ENCODE results near the gene GDF2. TPM values are rescaled to one million over a fixed set of nuclear protein-coding genes. Genes with fewer than 3 reads are reported as not detected.

GDF2 gene
- total RNA-seq, 1 experiment from 2014 or later: not detected

GRCh38 chr10:47309408-47310089 lies 12.7 kb upstream of the GDF2 start:
- Histone ChIP-seq H3K27me3 (replicated peaks; ENCODE audit: insufficient read depth, low read depth, low read length, poor library complexity) (no peaks in the 10 kb centered on the region), H3K4me1 (ENCODE audit: insufficient read depth, low read length, poor library complexity, severe bottlenecking) (no peaks in the 10 kb centered on the region), H3K4me3 (ENCODE audit: low read depth, low read length, poor library complexity, severe bottlenecking) (no peak overlapping the region), H3K27ac (ENCODE audit: low read depth, low read length, poor library complexity, severe bottlenecking) (no peak overlapping the region), H3K36me3 (ENCODE audit: insufficient read depth, low read length, poor library complexity, severe bottlenecking) (no peaks in the 10 kb centered on the region), H3K9me3 (ENCODE audit: low read depth, low read length, poor library complexity, severe bottlenecking) (no peaks in the 10 kb centered on the region)
- no peak for DNase-seq (ENCODE audit: low spot score)
- TF ChIP-seq CTCF (conservative IDR thresholded peaks at IDR 0.05; ENCODE audit: low read depth, low read length): peak; percentile 58
- no peak for TF ChIP-seq EZH2 (IDR thresholded peaks at IDR 0.05; ENCODE audit: borderline replicate concordance, low read depth, low read length, poor library complexity, severe bottlenecking)
- no TSS peak for BruUV-seq (replicated peaks)
- POLR2A ChIA-PET (ENCODE audit: low non-redundant PET): no interaction called here
- intact Hi-C loops (cut with micrococcal nuclease; ENCODE audit: unreplicated experiment): loop anchor here (10.0 kb wide), 1 partner anchor 65 kb away; no protein-coding TSS in a partner anchor
- CTCF ChIA-PET: no interaction called here

GRCh38 chr10:47310090-47310505 lies 12.2 kb upstream of the GDF2 start:
- ChIA-PET CTCF (no interaction called here), POLR2A (ENCODE audit: low non-redundant PET) (no interaction called here)
- H3K27me3 ChIP-seq (replicated peaks; ENCODE audit: insufficient read depth, low read depth, low read length, poor library complexity): no peaks in the 10 kb centered on the region
- no peaks in the 10 kb centered on the region for H3K36me3 ChIP-seq (ENCODE audit: insufficient read depth, low read length, poor library complexity, severe bottlenecking)
- intact Hi-C loops (cut with micrococcal nuclease; ENCODE audit: unreplicated experiment): loop anchor here (10.0 kb wide), 1 partner anchor 65 kb away; no protein-coding TSS in a partner anchor
- TF ChIP-seq EZH2 (IDR thresholded peaks at IDR 0.05; ENCODE audit: borderline replicate concordance, low read depth, low read length, poor library complexity, severe bottlenecking) (no peak), CTCF (conservative IDR thresholded peaks at IDR 0.05; ENCODE audit: low read depth, low read length) (no peak)
- H3K27ac ChIP-seq (ENCODE audit: low read depth, low read length, poor library complexity, severe bottlenecking): no peak overlapping the region
- no peaks in the 10 kb centered on the region for H3K9me3 ChIP-seq (ENCODE audit: low read depth, low read length, poor library complexity, severe bottlenecking)
- BruUV-seq (replicated peaks): no TSS peak
- no peak for DNase-seq (ENCODE audit: low spot score)
- H3K4me3 ChIP-seq (ENCODE audit: low read depth, low read length, poor library complexity, severe bottlenecking): no peak overlapping the region
- no peaks in the 10 kb centered on the region for H3K4me1 ChIP-seq (ENCODE audit: insufficient read depth, low read length, poor library complexity, severe bottlenecking)

GRCh38 chr10:47311193-47311931 lies 10.9 kb upstream of the GDF2 start:
- H3K36me3 ChIP-seq (ENCODE audit: insufficient read depth, low read length, poor library complexity, severe bottlenecking): no peaks in the 10 kb centered on the region
- BruUV-seq (replicated peaks): no TSS peak
- intact Hi-C loops (cut with micrococcal nuclease; ENCODE audit: unreplicated experiment): loop anchor here (10.0 kb wide), 1 partner anchor 63 kb away; no protein-coding TSS in a partner anchor
- H3K4me1 ChIP-seq (ENCODE audit: insufficient read depth, low read length, poor library complexity, severe bottlenecking): no peaks in the 10 kb centered on the region
- no peak overlapping the region for H3K4me3 ChIP-seq (ENCODE audit: low read depth, low read length, poor library complexity, severe bottlenecking)
- no peak for DNase-seq (ENCODE audit: low spot score)
- no peaks in the 10 kb centered on the region for H3K27me3 ChIP-seq (replicated peaks; ENCODE audit: insufficient read depth, low read depth, low read length, poor library complexity)
- TF ChIP-seq CTCF (conservative IDR thresholded peaks at IDR 0.05; ENCODE audit: low read depth, low read length) (no peak), EZH2 (IDR thresholded peaks at IDR 0.05; ENCODE audit: borderline replicate concordance, low read depth, low read length, poor library complexity, severe bottlenecking) (no peak)
- POLR2A ChIA-PET (ENCODE audit: low non-redundant PET): no interaction called here
- no peak overlapping the region for H3K27ac ChIP-seq (ENCODE audit: low read depth, low read length, poor library complexity, severe bottlenecking)
- no peaks in the 10 kb centered on the region for H3K9me3 ChIP-seq (ENCODE audit: low read depth, low read length, poor library complexity, severe bottlenecking)
- CTCF ChIA-PET: interaction anchor here (0.7 to 1.4 kb wide), 6 partner anchors 13 to 318 kb away, joined by 3 to 38 read pairs (median 4); no protein-coding TSS in a partner anchor
